IPS-18a (cell line): Measurements from ENCODE around the gene PMS1.

Experiments
- H3K27ac ChIP-seq: one replicate; pipeline ENCODE4 v1.5.1; 2013; ENCODE audit warnings: low read length
- H3K27me3 ChIP-seq: one replicate; pipeline ENCODE4 v1.6.1; 2013; ENCODE audit warnings: mild to moderate bottlenecking, low read length; ENCODE audit not compliant: control insufficient read depth, insufficient read depth
- H3K36me3 ChIP-seq: one replicate; pipeline ENCODE4 v1.6.1; 2013; ENCODE audit warnings: low read depth, low read length; ENCODE audit not compliant: control insufficient read depth
- H3K4me1 ChIP-seq: one replicate; pipeline ENCODE4 v1.6.1; 2013; ENCODE audit warnings: low read depth, low read length; ENCODE audit not compliant: control insufficient read depth
- H3K4me3 ChIP-seq: one replicate; pipeline ENCODE4 v1.5.1; 2013; ENCODE audit warnings: low read length
- H3K9ac ChIP-seq: one replicate; pipeline ENCODE4 v1.6.1; 2013; ENCODE audit warnings: mild to moderate bottlenecking, low read length, moderate library complexity
- H3K9me3 ChIP-seq: one replicate; pipeline ENCODE4 v1.6.1; 2013; ENCODE audit warnings: low read depth, low read length; ENCODE audit not compliant: control insufficient read depth

Gene PMS1

GRCh38 chr2:189913821-189914220 lies 129.6 kb downstream of the PMS1 start:
- H3K4me3 ChIP-seq = no peak overlapping the region
- no peak overlapping the region for H3K27ac ChIP-seq
- H3K36me3 ChIP-seq = no peaks in the 10 kb centered on the region
- H3K9ac ChIP-seq = no peak overlapping the region
- no peaks in the 10 kb centered on the region for H3K27me3 ChIP-seq
- no peaks in the 10 kb centered on the region for H3K4me1 ChIP-seq
- H3K9me3 ChIP-seq = no peaks in the 10 kb centered on the region

- no peak overlapping the region for H3K9ac ChIP-seq
- no peaks in the 10 kb centered on the region for H3K36me3 ChIP-seq
- no peak overlapping the region for H3K4me3 ChIP-seq
- H3K4me1 ChIP-seq = no peaks in the 10 kb centered on the region
- no peaks in the 10 kb centered on the region for H3K9me3 ChIP-seq
- no peak overlapping the region for H3K27ac ChIP-seq
- H3K27me3 ChIP-seq = no peaks in the 10 kb centered on the region
Measured at GRCh38 chr2:189916651-189917050, 132.4 kb downstream of the PMS1 start.
